GM18502 (cell line): ENCODE measurements around the gene ORMDL3.
"Not testable (repeated sequence)": the region's sequence is repeated elsewhere in the genome, so short reads cannot be mapped to it uniquely, and the experiment has no call there.

ENCODE experiments used
- ATAC-seq: cut with Tn5 transposase; IDR thresholded peaks from one replicate; pipeline ENCODE4 v1.9.1; 2021; ENCODE audit warnings: mild to moderate bottlenecking; ENCODE audit not compliant: unreplicated experiment, poor library complexity

Gene ORMDL3

GRCh38 chr17:39887078-39887477 is 40.3 kb downstream of the ORMDL3 start:
- ATAC-seq = no peak

GRCh38 chr17:39886102-39886501 is 41.3 kb downstream of the ORMDL3 start:
- ATAC-seq = not testable (repeated sequence)

- no peak for ATAC-seq
Observed at GRCh38 chr17:39872751-39873150, 54.6 kb downstream of the ORMDL3 start.

GRCh38 chr17:39871801-39872200 is 55.6 kb downstream of the ORMDL3 start:
- no peak for ATAC-seq
